Measurements from ENCODE around the gene LCN9.

LCN9 gene

DNA sequence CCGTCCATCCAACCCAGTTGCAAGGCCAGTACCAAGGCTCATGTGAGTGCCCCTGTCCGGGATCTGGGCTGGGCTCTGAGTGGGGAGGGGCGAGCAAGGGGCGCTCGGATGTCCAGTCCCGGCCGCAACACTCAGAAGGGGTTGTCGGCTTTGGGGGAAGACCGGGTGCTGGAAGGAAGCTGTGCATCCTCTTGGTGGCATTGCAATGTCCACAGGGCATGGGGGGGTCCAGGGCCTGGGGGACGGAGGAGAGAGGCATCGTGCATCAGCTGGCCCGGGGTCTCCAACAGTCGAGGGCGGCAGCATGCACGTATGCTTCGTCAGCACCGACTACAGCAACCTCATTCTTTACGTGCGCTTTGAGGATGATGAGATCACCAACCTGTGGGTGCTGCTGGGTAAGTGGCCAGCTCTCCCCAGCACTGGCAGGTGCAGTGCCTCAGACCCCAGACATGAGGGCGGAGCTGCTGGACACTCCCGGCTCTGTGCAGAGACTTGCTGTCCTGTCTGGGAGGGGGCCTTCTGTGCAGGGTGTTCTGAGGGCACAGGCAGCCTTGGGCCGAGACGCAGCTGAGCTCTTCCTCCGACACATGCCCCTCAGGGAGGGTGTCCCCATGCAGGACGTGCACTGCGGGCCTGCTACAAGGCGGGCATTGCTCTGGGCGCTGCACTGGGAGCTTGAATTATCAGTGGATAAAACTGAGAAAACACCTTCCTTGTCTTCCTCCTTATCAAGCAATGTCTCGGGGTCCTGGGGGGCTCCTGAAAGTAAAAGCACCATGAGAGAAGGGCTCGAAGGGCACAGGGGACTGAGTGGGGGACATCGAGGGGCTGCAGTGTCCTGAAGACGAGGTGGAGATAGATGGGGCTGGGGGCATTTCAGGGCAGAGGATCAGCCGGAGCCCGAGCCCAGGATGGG, 46.2 kb upstream of the LCN9 start:
- Histone ChIP-seq H3K27me3 (replicated peaks; ENCODE audit: control insufficient read depth, insufficient read depth, low read length) (no peaks in the 10 kb centered on the region), H3K36me3 (ENCODE audit: control insufficient read depth, insufficient read depth, low read length) (no peaks in the 10 kb centered on the region), H3K4me3 (replicated peaks; ENCODE audit: low read depth, low read length) (no peak overlapping the region)
- TF ChIP-seq, protein P1, sequence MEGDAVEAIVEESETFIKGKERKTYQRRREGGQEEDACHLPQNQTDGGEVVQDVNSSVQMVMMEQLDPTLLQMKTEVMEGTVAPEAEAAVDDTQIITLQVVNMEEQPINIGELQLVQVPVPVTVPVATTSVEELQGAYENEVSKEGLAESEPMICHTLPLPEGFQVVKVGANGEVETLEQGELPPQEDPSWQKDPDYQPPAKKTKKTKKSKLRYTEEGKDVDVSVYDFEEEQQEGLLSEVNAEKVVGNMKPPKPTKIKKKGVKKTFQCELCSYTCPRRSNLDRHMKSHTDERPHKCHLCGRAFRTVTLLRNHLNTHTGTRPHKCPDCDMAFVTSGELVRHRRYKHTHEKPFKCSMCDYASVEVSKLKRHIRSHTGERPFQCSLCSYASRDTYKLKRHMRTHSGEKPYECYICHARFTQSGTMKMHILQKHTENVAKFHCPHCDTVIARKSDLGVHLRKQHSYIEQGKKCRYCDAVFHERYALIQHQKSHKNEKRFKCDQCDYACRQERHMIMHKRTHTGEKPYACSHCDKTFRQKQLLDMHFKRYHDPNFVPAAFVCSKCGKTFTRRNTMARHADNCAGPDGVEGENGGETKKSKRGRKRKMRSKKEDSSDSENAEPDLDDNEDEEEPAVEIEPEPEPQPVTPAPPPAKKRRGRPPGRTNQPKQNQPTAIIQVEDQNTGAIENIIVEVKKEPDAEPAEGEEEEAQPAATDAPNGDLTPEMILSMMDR (IDR thresholded peaks at IDR 0.05; ENCODE audit: insufficient read depth, low read length, poor library complexity, severe bottlenecking) = no peak
- DNase-seq (ENCODE audit: extremely low read depth, insufficient read length) = no peak

DNA sequence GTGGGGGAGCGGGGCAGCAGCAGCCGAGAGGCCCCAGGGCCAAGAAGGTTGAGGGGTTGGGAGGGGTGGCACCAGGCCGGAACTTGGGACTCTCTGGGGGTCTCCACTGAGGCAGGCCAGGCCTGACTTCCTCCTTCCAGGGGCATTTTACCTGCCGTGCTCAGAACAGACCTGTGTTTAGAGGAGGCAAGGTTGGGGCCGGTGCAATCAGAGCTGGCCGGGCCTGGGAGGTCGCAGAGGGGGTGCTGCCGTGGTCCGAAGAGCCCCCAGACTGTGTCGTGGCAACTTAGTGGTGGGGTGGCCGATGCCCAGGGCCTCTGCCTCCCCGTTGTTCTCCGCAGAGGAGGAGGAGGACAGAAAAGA, 45.6 kb upstream of the LCN9 start:
- H3K36me3 ChIP-seq (ENCODE audit: control insufficient read depth, insufficient read depth, low read length) = no peaks in the 10 kb centered on the region
- DNase-seq (ENCODE audit: extremely low read depth, insufficient read length) = no peak
- no peak overlapping the region for H3K4me3 ChIP-seq (replicated peaks; ENCODE audit: low read depth, low read length)
- TF ChIP-seq, protein P1 (IDR thresholded peaks at IDR 0.05; ENCODE audit: insufficient read depth, low read length, poor library complexity, severe bottlenecking) = no peak
- no peaks in the 10 kb centered on the region; the same call in 1 of the 2 replicates for H3K27me3 ChIP-seq (replicated peaks; ENCODE audit: control insufficient read depth, insufficient read depth, low read length)

DNA sequence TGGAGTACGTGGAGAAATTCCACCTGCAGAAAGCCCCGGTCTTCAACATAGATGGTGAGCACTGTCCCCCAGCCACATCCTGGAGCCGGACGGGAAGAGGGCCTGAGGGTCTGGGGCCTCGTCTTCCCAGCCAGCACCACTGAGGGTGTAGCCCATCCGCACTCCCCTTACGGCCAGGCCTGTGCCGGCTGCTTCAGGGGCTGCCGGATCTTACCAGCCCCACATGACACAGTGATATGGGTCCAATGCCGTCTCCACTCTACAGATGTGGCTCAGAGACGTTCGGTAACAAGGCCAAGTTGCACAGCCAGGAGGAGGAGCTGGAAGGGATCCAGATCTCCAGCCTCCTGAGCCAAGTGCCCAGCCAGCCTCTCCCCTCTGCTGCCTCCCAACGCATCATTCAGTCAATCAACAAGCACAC, 45.1 kb upstream of the LCN9 start:
- no peaks in the 10 kb centered on the region for H3K36me3 ChIP-seq (ENCODE audit: control insufficient read depth, insufficient read depth, low read length)
- no peak for DNase-seq (ENCODE audit: extremely low read depth, insufficient read length)
- no peak overlapping the region for H3K4me3 ChIP-seq (replicated peaks; ENCODE audit: low read depth, low read length)
- H3K27me3 ChIP-seq (replicated peaks; ENCODE audit: control insufficient read depth, insufficient read depth, low read length) = no peaks in the 10 kb centered on the region; the same call in 1 of the 2 replicates
- TF ChIP-seq, protein P1 (IDR thresholded peaks at IDR 0.05; ENCODE audit: insufficient read depth, low read length, poor library complexity, severe bottlenecking) = no peak

DNA sequence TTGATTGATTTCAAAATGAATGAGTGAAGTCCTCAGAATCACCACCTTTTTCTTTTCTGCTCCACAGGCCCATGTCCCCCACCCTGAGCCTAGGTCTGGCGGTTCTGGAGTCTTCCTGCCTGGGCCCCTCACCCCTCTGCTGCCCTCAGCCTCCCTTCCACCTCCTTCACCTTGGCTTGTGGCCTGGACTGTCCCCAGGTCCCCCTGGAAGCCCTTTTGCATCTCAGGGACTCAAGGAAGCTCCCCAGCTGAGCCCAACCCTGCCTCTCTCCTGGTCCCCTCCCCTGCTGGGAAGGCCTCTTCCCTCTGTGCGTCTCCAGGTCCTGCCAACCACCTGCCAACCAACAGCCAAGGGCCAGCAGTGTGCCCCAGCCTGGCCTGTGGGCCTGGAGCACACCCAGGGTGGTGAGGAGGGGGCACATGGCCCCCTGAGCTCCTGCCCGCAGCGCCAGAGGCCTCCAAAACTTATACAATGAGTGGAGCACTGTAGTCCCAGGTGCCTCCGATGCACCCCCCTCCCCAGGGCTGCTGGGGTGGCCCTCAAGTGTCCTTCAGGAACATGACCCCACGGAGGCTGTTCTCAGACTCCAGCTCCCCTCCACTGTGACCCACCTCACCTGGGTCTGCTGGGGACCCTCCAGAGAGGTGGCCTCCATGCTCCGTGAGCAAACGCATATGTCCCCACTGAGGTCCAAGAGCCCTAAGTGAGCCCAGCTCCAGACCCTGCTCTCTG, 44.1 kb upstream of the LCN9 start:
- Histone ChIP-seq H3K4me3 (replicated peaks; ENCODE audit: low read depth, low read length) (no peak overlapping the region), H3K36me3 (ENCODE audit: control insufficient read depth, insufficient read depth, low read length) (no peaks in the 10 kb centered on the region), H3K27me3 (replicated peaks; ENCODE audit: control insufficient read depth, insufficient read depth, low read length) (no peaks in the 10 kb centered on the region; the same call in 1 of the 2 replicates)
- no peak for DNase-seq (ENCODE audit: extremely low read depth, insufficient read length)
- TF ChIP-seq, protein P1 (IDR thresholded peaks at IDR 0.05; ENCODE audit: insufficient read depth, low read length, poor library complexity, severe bottlenecking) = no peak

DNA sequence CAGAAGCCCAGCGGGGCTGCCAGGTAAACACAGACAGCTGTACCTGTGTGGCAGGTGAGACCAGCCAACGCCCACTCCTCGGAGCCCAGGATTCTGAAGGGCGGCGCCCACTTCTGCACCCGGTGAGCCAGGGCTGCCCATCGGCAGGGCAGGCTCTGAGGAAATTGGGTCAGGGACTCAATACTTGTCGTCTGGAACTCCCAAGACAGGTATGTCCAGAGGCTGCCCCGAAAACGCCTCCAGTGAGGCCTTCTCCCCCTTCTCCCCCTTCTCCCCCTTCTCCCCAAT, 43.6 kb upstream of the LCN9 start:
- no peaks in the 10 kb centered on the region for H3K36me3 ChIP-seq (ENCODE audit: control insufficient read depth, insufficient read depth, low read length)
- H3K27me3 ChIP-seq (replicated peaks; ENCODE audit: control insufficient read depth, insufficient read depth, low read length) = no peaks in the 10 kb centered on the region; the same call in 1 of the 2 replicates

More for the DNA sequence above, 43.6 kb upstream of the LCN9 start:
- H3K4me3 ChIP-seq (replicated peaks; ENCODE audit: low read depth, low read length) = no peak overlapping the region
- TF ChIP-seq, protein P1 (IDR thresholded peaks at IDR 0.05; ENCODE audit: insufficient read depth, low read length, poor library complexity, severe bottlenecking) = no peak
- no peak for DNase-seq (ENCODE audit: extremely low read depth, insufficient read length)

Data from GM06990 (cell line).